C4-2B (cell line): ENCODE results near the gene OPN5.

Experiments
- CTCF ChIP-seq: fragments of 450-650 bp; conservative IDR thresholded peaks from 2 replicates; pipeline ENCODE4 v1.5.1; 2017; ENCODE audit warnings: mild to moderate bottlenecking
- ZFX ChIP-seq: fragments of 450-650 bp; IDR thresholded peaks from 2 replicates; pipeline ENCODE4 v1.6.1; 2017

DNA sequence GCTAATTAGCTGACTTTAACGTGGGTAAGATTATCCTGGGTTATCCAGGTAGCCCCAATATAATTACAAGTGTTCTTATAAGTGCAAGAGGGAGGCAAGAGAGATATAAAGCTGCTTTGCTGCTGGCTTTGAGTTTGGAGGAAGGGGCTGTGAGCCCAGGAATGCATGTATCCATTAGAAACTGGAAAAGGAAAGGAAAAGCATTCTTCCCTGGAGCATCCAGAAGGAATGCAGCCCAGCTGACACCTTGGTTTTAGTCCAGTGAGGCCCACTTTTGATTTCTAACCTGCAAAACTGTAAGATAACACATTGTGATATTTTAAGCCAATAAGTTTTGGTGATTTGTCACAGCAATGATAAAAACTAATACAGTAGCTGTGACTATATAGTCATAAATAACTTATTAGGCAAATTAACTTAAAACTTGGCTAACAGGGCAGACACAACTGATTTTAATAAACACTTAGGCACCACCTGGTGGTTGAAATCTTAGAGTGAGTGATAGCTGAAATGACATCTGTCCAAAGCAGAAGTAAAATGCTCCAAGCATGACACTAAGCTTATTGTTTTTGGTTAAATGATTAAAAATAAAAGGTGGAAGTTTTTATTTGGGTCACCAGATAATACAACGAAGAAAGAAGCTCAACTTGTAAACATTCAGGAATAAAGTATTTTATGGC is 47.8 kb upstream of the OPN5 start:
- TF ChIP-seq CTCF (peak; percentile 61), ZFX (no peak)
